ENCODE results near the gene AMH.

Gene AMH

GRCh38 chr19:2221918-2222317 lies 27.2 kb upstream of the AMH start:
- DNase-seq = no peak

GRCh38 chr19:2223391-2223790 lies 25.7 kb upstream of the AMH start:
- no peak for DNase-seq

- DNase-seq = no peak
Measured at GRCh38 chr19:2223959-2224358, 25.2 kb upstream of the AMH start.

- no peak for DNase-seq
Measured at GRCh38 chr19:2224754-2225349, 24.3 kb upstream of the AMH start.

GRCh38 chr19:2225415-2226050 lies 23.6 kb upstream of the AMH start:
- DNase-seq = no peak

GRCh38 chr19:2226051-2226839 lies 22.9 kb upstream of the AMH start:
- no peak for DNase-seq

GRCh38 chr19:2226840-2227360 lies 22.2 kb upstream of the AMH start:
- DNase-seq = no peak

- no peak for DNase-seq
Measured at GRCh38 chr19:2227415-2228156, 21.5 kb upstream of the AMH start.

GRCh38 chr19:2228157-2229030 lies 20.7 kb upstream of the AMH start:
- DNase-seq = no peak

GRCh38 chr19:2229103-2230032 lies 19.8 kb upstream of the AMH start:
- no peak for DNase-seq

- DNase-seq = no peak
Measured at GRCh38 chr19:2230033-2230531, 19.0 kb upstream of the AMH start.

GRCh38 chr19:2230807-2231533 lies 18.2 kb upstream of the AMH start:
- DNase-seq = no peak

- no peak for DNase-seq
Measured at GRCh38 chr19:2231621-2232221, 17.4 kb upstream of the AMH start.

GRCh38 chr19:2232286-2233151 lies 16.6 kb upstream of the AMH start:
- DNase-seq = no peak

GRCh38 chr19:2233601-2234280 lies 15.4 kb upstream of the AMH start:
- no peak for DNase-seq

- DNase-seq = no peak
Measured at GRCh38 chr19:2234996-2235380, 14.1 kb upstream of the AMH start.

- no peak for DNase-seq
Measured at GRCh38 chr19:2235381-2236063, 13.6 kb upstream of the AMH start.

- no peak for DNase-seq
Measured at GRCh38 chr19:2236064-2236313, 13.1 kb upstream of the AMH start.
